Measurements from ENCODE around the gene SORBS2.

DNA sequence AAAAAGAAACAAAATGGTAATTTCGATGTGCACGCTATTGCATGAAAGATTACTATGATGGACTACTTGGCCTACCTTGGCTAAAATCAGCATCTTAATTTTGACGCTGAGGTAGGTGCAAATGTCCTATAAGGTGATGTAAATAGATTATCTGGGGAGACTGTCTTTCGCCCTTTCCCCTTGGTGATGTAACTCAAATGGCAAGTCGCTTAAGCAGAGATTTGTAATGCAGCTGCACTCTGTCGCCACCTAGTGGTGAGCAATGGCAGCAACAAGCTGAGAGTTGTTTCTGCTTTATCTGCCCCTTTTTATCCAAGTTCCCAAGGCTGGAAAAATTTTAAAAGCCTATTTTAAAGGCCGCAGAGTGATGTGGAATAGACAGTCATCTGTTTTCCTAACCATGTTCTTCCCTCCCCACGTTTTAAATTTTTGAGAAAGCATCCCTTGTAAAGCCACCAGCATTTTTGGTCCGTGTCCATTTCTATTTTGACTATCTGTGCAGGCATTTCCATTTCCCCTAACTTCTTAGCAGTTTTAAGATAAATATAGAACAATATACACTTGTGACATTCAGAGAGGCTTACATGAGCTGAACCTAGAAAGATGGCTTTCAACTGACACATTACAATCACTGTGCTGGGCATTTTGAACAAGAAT, 214.3 kb downstream of the SORBS2 start:
- TF ChIP-seq, protein P1, sequence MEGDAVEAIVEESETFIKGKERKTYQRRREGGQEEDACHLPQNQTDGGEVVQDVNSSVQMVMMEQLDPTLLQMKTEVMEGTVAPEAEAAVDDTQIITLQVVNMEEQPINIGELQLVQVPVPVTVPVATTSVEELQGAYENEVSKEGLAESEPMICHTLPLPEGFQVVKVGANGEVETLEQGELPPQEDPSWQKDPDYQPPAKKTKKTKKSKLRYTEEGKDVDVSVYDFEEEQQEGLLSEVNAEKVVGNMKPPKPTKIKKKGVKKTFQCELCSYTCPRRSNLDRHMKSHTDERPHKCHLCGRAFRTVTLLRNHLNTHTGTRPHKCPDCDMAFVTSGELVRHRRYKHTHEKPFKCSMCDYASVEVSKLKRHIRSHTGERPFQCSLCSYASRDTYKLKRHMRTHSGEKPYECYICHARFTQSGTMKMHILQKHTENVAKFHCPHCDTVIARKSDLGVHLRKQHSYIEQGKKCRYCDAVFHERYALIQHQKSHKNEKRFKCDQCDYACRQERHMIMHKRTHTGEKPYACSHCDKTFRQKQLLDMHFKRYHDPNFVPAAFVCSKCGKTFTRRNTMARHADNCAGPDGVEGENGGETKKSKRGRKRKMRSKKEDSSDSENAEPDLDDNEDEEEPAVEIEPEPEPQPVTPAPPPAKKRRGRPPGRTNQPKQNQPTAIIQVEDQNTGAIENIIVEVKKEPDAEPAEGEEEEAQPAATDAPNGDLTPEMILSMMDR (IDR thresholded peaks at IDR 0.05; ENCODE audit: low read depth, low read length), result peak; percentile 59
- TF ChIP-seq EZH2phosphoT487 (IDR thresholded peaks at IDR 0.05; ENCODE audit: low read depth), result no peak
